ENCODE data around the gene CCDC12.

DNA sequence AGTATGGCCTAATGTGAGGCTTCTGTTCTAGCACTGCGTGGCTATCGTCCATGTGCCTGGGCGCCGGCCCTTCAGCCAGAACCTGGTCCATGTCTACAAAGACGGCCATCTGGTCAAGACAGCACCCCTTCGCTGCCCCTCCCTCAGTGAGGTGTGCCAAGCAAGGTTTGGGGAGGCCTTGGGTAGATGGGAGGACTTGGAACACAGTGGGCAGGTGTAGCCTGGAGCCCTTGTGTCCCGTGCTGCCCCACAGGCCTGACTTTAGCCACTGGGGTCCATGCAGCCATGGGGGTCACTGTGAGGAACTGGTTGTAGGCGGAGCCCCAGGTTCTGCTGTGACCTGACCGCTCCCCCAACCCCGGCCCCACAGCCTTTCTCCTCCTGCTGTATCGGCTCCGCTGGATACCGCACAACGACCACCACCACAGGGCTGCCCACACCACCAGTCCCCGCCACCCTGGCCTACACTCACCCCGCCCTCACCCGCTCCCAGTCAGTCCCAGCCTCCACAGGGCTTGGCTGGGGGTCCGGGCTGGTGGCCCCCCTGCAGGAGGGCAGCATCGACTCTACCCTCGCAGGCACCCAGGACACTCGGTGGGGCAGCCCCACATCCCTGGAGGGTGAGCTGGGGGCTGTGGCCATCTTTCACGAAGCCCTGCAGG is 19.5 kb upstream of the CCDC12 start:
- no peak for TF ChIP-seq EZH2 (IDR thresholded peaks at IDR 0.05; ENCODE audit: borderline replicate concordance, low read length)
- TF ChIP-seq, protein P1, sequence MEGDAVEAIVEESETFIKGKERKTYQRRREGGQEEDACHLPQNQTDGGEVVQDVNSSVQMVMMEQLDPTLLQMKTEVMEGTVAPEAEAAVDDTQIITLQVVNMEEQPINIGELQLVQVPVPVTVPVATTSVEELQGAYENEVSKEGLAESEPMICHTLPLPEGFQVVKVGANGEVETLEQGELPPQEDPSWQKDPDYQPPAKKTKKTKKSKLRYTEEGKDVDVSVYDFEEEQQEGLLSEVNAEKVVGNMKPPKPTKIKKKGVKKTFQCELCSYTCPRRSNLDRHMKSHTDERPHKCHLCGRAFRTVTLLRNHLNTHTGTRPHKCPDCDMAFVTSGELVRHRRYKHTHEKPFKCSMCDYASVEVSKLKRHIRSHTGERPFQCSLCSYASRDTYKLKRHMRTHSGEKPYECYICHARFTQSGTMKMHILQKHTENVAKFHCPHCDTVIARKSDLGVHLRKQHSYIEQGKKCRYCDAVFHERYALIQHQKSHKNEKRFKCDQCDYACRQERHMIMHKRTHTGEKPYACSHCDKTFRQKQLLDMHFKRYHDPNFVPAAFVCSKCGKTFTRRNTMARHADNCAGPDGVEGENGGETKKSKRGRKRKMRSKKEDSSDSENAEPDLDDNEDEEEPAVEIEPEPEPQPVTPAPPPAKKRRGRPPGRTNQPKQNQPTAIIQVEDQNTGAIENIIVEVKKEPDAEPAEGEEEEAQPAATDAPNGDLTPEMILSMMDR (conservative IDR thresholded peaks at IDR 0.05 in 1 of 2, IDR thresholded peaks at IDR 0.05 in 1 of 2; ENCODE audit: extremely low read depth in 1 of 2, insufficient read depth in 1 of 2, low read depth in 1 of 2, low read length in 2 of 2), result no peak

All from mammary epithelial cell (primary cell).